Liver (tissue), 9 donors: Measurements from ENCODE around the gene SWT1. TPM values are rescaled to one million over a fixed set of nuclear protein-coding genes. Genes with fewer than 3 reads are reported as not detected.

Experiments used
- DNase-seq: peaks from one replicate; pipeline ENCODE4 v3.0.0-alpha.2; 2017; ENCODE audit warnings: low spot score
- H3K27ac ChIP-seq, 2 donors: one replicate each; pipeline ENCODE4 v1.7.0; 2013; ENCODE audit warnings: inconsistent platforms in 2 of 2, low read length in 2 of 2, control low read depth in 1 of 2, low read depth in 1 of 2, mild to moderate bottlenecking in 1 of 2
- H3K27me3 ChIP-seq, 4 donors: one replicate each; pipeline versions ENCODE4 v1.6.1 to v1.7.0; 2013; ENCODE audit warnings: low read length in 3 of 4, inconsistent platforms in 1 of 4, mild to moderate bottlenecking in 1 of 4, moderate library complexity in 1 of 4; ENCODE audit not compliant: control insufficient read depth in 4 of 4, insufficient read depth in 4 of 4
- H3K36me3 ChIP-seq, 4 donors: one replicate each; pipeline versions ENCODE4 v1.6.1 to v1.7.0; 2013; ENCODE audit warnings: low read length in 3 of 4, mild to moderate bottlenecking in 3 of 4, low read depth in 1 of 4, moderate library complexity in 1 of 4; ENCODE audit not compliant: control insufficient read depth in 4 of 4, insufficient read depth in 3 of 4
- H3K4me1 ChIP-seq, 4 donors: one replicate each; pipeline versions ENCODE4 v1.6.1 to v1.7.0; 2013; ENCODE audit warnings: low read length in 3 of 4, mild to moderate bottlenecking in 3 of 4, moderate library complexity in 1 of 4; ENCODE audit not compliant: control insufficient read depth in 4 of 4, insufficient read depth in 4 of 4
- H3K4me3 ChIP-seq, 3 donors: one replicate each; pipeline versions ENCODE4 v1.6.1 to v1.7.0; 2013; ENCODE audit warnings: low read length in 3 of 3, control low read depth in 1 of 3, low read depth in 1 of 3, mild to moderate bottlenecking in 1 of 3
- H3K9ac ChIP-seq, 2 donors: one replicate each; pipeline ENCODE4 v1.7.0; 2013; ENCODE audit warnings: low read length in 2 of 2, mild to moderate bottlenecking in 2 of 2, moderate library complexity in 2 of 2, control low read depth in 1 of 2, low read depth in 1 of 2
- H3K9me3 ChIP-seq, 4 donors: one replicate each; pipeline versions ENCODE4 v1.6.1 to v1.7.0; 2013; ENCODE audit warnings: low read length in 3 of 4; ENCODE audit not compliant: control insufficient read depth in 4 of 4
- ATF3 ChIP-seq: IDR thresholded peaks from 2 replicates; pipeline ENCODE4 v1.6.1; 2016; ENCODE audit warnings: antibody characterized with exemption
- CTCF ChIP-seq: fragments of 150-350 bp; IDR thresholded peaks from 2 replicates; pipeline ENCODE4 v1.5.1; 2017; ENCODE audit warnings: improper control_type of control experiment, low read depth, low read length; ENCODE audit not compliant: missing input control
- EGR1 ChIP-seq, 2 donors: IDR thresholded peaks; 2 replicates each; pipeline ENCODE4 v1.6.1; 2016 to 2018; ENCODE audit warnings: antibody characterized with exemption in 2 of 2, low read depth in 2 of 2
- FOXA1 ChIP-seq: IDR thresholded peaks from 2 replicates; pipeline ENCODE4 v1.6.1; 2016; ENCODE audit warnings: antibody characterized with exemption
- FOXA2 ChIP-seq: IDR thresholded peaks from 2 replicates; pipeline ENCODE4 v1.6.1; 2016; ENCODE audit warnings: antibody characterized with exemption
- GABPA ChIP-seq, 2 donors: IDR thresholded peaks in 1 of 2; conservative IDR thresholded peaks in 1 of 2; 2 replicates each; pipeline ENCODE4 v1.6.1; 2016; ENCODE audit warnings: antibody characterized with exemption in 2 of 2, mild to moderate bottlenecking in 1 of 2, moderate library complexity in 1 of 2
- HNF4A ChIP-seq, 2 donors: conservative IDR thresholded peaks; 2 replicates each; pipeline ENCODE4 v1.6.1; 2016; ENCODE audit warnings: antibody characterized with exemption in 2 of 2, mild to moderate bottlenecking in 2 of 2
- HNF4G ChIP-seq: IDR thresholded peaks from 2 replicates; pipeline ENCODE4 v1.6.1; 2016; ENCODE audit warnings: antibody characterized with exemption
- JUND ChIP-seq, 2 donors: IDR thresholded peaks; 2 replicates each; pipeline ENCODE4 v1.6.1; 2016; ENCODE audit warnings: antibody characterized with exemption in 2 of 2
- MAX ChIP-seq: IDR thresholded peaks from 2 replicates; pipeline ENCODE4 v1.6.1; 2016; ENCODE audit warnings: antibody characterized with exemption
- NR2F2 ChIP-seq: IDR thresholded peaks from 2 replicates; pipeline ENCODE4 v1.6.1; 2016; ENCODE audit warnings: antibody characterized with exemption
- RAD21 ChIP-seq, 2 donors: IDR thresholded peaks; 2 replicates each; pipeline ENCODE4 v1.6.1; 2016; ENCODE audit warnings: antibody characterized with exemption in 2 of 2, mild to moderate bottlenecking in 2 of 2
- REST ChIP-seq: IDR thresholded peaks from 2 replicates; pipeline ENCODE4 v1.6.1; 2016; ENCODE audit warnings: antibody characterized with exemption, mild to moderate bottlenecking
- RXRA ChIP-seq, 2 donors: IDR thresholded peaks; 2 replicates each; pipeline ENCODE4 v1.6.1; 2017 to 2018; ENCODE audit warnings: antibody characterized with exemption in 2 of 2, mild to moderate bottlenecking in 1 of 2
- SP1 ChIP-seq: IDR thresholded peaks from 2 replicates; pipeline ENCODE4 v1.6.1; 2018; ENCODE audit warnings: antibody characterized with exemption, mild to moderate bottlenecking
- TAF1 ChIP-seq: conservative IDR thresholded peaks from 2 replicates; pipeline ENCODE4 v1.6.1; 2016; ENCODE audit warnings: antibody characterized with exemption, mild to moderate bottlenecking
- YY1 ChIP-seq: IDR thresholded peaks from 2 replicates; pipeline ENCODE4 v1.6.1; 2016; ENCODE audit warnings: antibody characterized with exemption, mild to moderate bottlenecking
- ZBTB33 ChIP-seq: IDR thresholded peaks from 2 replicates; pipeline ENCODE4 v1.6.1; 2016; ENCODE audit warnings: antibody characterized with exemption
- WGBS: extraction: QIAGEN DNeasy Blood & Tissue Kit; methylation state at CpG from one replicate; pipeline ENCODE4 v1.1.7; 2013; 5-methylcytosine and 5-hydroxymethylcytosine counted together
- polyA plus RNA-seq, 2 donors: library from polyadenylated mRNA; stranded (reverse) in 1 of 2; unstranded in 1 of 2; fragments of 200-250 nt in 1 of 2; fragments of >200 nt in 1 of 2; fragmentation: Nextera tagmentation in 1 of 2; extraction: Ambion mirVana in 1 of 2; gene quantifications; one replicate each; pipeline versions ENCODE4 v1.2.1 to v1.2.3, GENCODE V29; 2013 to 2015
- total RNA-seq, 2 donors: library from RNA; depleted of rRNA; stranded (reverse); fragments of >200 nt; gene quantifications; one replicate each; pipeline ENCODE4 v1.2.3, GENCODE V29; 2014
- donor health status: healthy.
- donor health status: healthy.
- donor health status: healthy.
- donor health status: healthy.
- donor health status: healthy.

The SWT1 gene
- total and polyA plus RNA-seq, 4 donors: 0.99 to 7.8 (median 2.9) TPM

GRCh38 chr1:185267701-185268100, 110.7 kb downstream of the SWT1 start:
- Histone ChIP-seq H3K4me3 (no peak overlapping the region), H3K9me3 (no peaks in the 10 kb centered on the region), H3K27ac (no peak overlapping the region), H3K36me3 (no peaks in the 10 kb centered on the region), H3K27me3 (no peaks in the 10 kb centered on the region), H3K4me1 (no peaks in the 10 kb centered on the region), H3K9ac (no peak overlapping the region)
- no peak for TF ChIP-seq RAD21 (IDR thresholded peaks at IDR 0.05)
- TF ChIP-seq RXRA (IDR thresholded peaks at IDR 0.05): no peak
- TF ChIP-seq MAX: no peak
- TF ChIP-seq HNF4A (conservative IDR thresholded peaks at IDR 0.05): no peak
- TF ChIP-seq FOXA2: no peak
- TF ChIP-seq REST: no peak
- no peak for TF ChIP-seq HNF4G
- TF ChIP-seq YY1: no peak
- no peak for TF ChIP-seq JUND (IDR thresholded peaks at IDR 0.05)
- TF ChIP-seq NR2F2: no peak
- TF ChIP-seq GABPA (IDR thresholded peaks at IDR 0.05 in 1 of 2, conservative IDR thresholded peaks at IDR 0.05 in 1 of 2): no peak
- TF ChIP-seq EGR1 (IDR thresholded peaks at IDR 0.05; ENCODE audit: low read depth in 2 of 2): no peak
- no peak for TF ChIP-seq TAF1
- no peak for TF ChIP-seq FOXA1
- TF ChIP-seq ZBTB33: no peak
- TF ChIP-seq ATF3: no peak
- no peak for TF ChIP-seq CTCF
- no peak for TF ChIP-seq SP1
- DNase-seq: no peak

GRCh38 chr1:185268352-185268751, 111.4 kb downstream of the SWT1 start:
- Histone ChIP-seq H3K9ac (no peak overlapping the region), H3K27ac (no peak overlapping the region), H3K27me3 (no peaks in the 10 kb centered on the region), H3K36me3 (no peaks in the 10 kb centered on the region), H3K9me3 (no peaks in the 10 kb centered on the region), H3K4me1 (no peaks in the 10 kb centered on the region), H3K4me3 (no peak overlapping the region)
- no peak for DNase-seq
- 86% methylated on average over 2 of the region's 2 CpGs for WGBS
- TF ChIP-seq FOXA2 (no peak), RAD21 (IDR thresholded peaks at IDR 0.05) (no peak), HNF4A (conservative IDR thresholded peaks at IDR 0.05) (no peak), NR2F2 (no peak), JUND (IDR thresholded peaks at IDR 0.05) (no peak), TAF1 (no peak), YY1 (no peak), EGR1 (IDR thresholded peaks at IDR 0.05; ENCODE audit: low read depth in 2 of 2) (no peak), GABPA (IDR thresholded peaks at IDR 0.05 in 1 of 2, conservative IDR thresholded peaks at IDR 0.05 in 1 of 2) (no peak), HNF4G (no peak), RXRA (IDR thresholded peaks at IDR 0.05) (no peak), ZBTB33 (no peak), CTCF (no peak), SP1 (no peak), FOXA1 (no peak), MAX (no peak), ATF3 (no peak)
